Central memory CD4-positive, alpha-beta T cell (primary cell): ENCODE measurements around the gene TGIF2LX.
"Not testable (repeated sequence)": the region's sequence is repeated elsewhere in the genome, so short reads cannot be mapped to it uniquely, and the experiment has no call there.

Experiments
- DNase-seq: peaks from one replicate; pipeline ENCODE4 v3.0.0; 2022
- total RNA-seq, 3 experiments: gene quantifications; one replicate each; lab custom pipeline; 2026; lab: John Stamatoyannopoulos, UW

TGIF2LX gene
- total RNA-seq = 0 reads per million in 3 experiments

DNA sequence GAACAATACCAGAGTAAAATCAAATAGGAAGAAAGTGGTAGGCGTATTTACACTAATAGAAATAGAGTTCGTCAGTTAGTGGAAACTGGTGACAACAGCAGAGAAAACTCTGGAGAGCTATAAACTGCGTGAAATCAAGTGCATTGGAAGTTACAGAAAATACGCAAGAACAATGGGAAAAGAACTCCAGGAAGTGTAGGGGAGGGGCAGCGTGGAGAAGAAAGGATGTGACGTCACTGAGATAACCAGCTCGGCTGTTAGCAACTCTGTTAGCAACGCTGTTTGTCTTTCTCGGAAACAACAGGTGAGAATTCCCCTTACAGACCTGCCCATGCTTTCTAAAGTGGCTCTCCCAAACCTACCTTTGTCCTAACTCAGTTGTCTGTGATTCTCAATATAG, at the start of gene TGIF2LX:
TSS of gene TGIF2LX (plus strand) at position 244 of the 400 bp plus-strand sequence. CDS start 178 bp downstream, outside the sequence.
- not testable (repeated sequence) for DNase-seq

DNA sequence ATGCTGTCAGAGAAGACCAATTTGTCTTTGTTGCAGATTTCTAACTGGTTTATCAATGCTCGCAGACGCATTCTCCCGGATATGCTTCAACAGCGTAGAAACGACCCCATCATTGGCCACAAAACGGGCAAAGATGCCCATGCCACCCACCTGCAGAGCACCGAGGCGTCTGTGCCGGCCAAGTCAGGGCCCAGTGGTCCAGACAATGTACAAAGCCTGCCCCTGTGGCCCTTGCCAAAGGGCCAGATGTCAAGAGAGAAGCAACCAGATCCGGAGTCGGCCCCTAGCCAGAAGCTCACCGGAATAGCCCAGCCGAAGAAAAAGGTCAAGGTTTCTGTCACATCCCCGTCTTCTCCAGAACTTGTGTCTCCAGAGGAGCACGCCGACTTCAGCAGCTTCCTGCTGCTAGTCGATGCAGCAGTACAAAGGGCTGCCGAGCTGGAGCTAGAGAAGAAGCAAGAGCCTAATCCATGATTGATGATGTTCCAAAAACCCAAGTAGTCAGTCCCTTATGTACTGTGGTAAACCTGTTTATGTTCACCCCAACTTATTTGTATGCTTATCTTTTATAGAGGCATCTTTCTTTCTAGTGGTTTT, 728 bp downstream of the TGIF2LX start:
- DNase-seq = not testable (repeated sequence)

- DNase-seq = not testable (repeated sequence)
Observed at GRCh38 chrX:89943077-89943476, 21.4 kb downstream of the TGIF2LX start.

GRCh38 chrX:89965588-89965987, 43.9 kb downstream of the TGIF2LX start:
- DNase-seq = not testable (repeated sequence)
